ENCODE results near the gene CDH4.
"Not testable (repeated sequence)": the region's sequence is repeated elsewhere in the genome, so short reads cannot be mapped to it uniquely, and the experiment has no call there.

CDH4 gene

DNA sequence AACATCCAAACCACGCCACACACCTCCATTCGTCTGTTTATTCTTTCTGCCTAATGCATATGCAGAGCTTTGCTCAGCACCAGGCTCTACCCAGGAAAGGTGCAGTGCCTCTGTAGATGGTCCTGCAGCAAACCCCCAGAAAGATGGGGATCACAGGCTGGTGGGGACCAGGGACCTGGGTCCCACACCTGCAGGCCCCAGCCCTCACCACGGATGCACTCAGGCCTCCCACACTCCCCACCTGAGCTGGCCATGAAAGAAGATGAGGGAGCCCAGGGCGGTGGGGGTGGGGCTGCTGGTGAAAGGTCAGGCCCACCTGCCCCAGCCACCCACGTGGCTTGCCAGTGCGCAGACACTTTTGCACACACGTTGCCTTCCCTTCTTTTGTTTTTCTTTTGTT, 595.9 kb downstream of the CDH4 start:
- no peak for DNase-seq (ENCODE audit: low spot score)

DNA sequence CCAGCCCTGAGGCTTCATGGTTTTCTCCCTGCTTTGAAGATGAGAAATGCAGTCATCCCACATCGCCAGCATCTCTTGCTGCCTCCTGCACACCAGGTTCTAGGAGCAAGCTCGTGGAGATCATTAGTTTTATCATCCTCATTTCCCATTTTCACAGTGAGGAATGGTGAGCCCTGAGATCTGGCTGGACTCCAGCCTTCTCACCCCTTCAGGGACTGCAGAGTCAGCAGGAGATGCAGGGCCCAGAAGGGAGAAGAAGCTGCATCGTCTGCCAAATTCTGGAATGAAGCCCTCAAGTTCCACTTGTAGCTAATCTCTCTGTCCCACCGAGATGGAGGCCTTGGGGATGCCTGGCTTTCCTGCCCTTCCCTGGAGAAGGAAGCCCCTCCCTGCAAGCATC, 596.8 kb downstream of the CDH4 start:
- DNase-seq (ENCODE audit: low spot score), result no peak

DNA sequence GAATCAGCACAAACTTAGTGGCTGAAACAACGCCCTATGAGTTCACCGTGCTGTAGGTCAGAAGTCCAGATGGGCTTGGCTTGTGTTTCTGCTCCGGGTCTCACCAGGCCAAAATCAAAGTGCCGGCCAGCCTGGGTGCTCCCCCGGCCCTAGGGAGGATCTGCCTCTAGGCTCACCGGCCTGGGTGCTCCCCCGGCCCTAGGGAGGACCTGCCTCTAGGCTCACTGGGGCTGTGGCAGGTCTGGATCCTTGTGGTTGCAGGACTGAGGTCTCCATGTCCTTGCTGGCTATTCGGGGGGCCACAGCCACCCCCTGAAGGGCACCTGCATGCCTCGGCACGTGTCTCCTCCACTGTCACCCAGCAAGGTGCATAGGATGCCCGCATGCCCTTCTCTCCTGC, 597.3 kb downstream of the CDH4 start:
- DNase-seq (ENCODE audit: low spot score), result no peak

DNA sequence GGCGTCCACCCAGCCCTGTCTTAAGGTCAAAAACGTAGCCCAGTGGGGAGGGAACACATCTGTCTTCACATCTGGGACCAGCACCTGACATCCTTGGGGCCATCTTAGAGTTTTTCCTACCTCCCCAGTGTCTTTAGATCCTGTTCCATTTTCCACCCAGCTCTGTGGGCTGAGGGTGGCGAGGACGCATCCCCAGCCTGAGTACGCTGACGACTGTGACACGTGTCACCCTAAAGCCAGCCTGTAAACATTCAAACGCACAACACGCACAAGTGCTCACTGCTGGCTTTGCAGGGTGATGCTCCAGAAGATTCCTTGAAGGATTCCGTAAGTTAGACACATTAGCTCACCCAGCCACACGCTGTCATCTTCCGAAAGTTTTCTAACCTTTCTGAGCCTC, 597.8 kb downstream of the CDH4 start:
- DNase-seq (ENCODE audit: low spot score), result no peak

DNA sequence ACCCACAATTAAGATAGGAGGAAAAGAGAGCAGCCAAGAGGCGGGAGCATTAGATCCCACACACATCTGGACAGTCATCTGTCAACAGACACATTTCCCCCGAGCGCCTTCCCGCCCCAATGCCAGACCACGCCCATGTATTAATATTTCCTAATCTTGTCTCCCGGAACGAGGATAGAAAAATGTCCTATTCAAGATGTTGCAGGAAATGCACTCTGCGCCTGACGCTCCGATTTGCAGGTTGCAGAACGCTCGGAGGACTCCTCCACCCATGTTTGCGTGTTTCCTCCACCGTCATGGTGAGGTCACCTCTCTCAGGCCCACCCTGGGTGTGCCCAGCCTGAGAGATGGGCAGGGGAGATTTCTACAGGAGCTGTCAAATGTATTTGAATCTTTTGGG, 598.4 kb downstream of the CDH4 start:
- DNase-seq (ENCODE audit: low spot score), result no peak

DNA sequence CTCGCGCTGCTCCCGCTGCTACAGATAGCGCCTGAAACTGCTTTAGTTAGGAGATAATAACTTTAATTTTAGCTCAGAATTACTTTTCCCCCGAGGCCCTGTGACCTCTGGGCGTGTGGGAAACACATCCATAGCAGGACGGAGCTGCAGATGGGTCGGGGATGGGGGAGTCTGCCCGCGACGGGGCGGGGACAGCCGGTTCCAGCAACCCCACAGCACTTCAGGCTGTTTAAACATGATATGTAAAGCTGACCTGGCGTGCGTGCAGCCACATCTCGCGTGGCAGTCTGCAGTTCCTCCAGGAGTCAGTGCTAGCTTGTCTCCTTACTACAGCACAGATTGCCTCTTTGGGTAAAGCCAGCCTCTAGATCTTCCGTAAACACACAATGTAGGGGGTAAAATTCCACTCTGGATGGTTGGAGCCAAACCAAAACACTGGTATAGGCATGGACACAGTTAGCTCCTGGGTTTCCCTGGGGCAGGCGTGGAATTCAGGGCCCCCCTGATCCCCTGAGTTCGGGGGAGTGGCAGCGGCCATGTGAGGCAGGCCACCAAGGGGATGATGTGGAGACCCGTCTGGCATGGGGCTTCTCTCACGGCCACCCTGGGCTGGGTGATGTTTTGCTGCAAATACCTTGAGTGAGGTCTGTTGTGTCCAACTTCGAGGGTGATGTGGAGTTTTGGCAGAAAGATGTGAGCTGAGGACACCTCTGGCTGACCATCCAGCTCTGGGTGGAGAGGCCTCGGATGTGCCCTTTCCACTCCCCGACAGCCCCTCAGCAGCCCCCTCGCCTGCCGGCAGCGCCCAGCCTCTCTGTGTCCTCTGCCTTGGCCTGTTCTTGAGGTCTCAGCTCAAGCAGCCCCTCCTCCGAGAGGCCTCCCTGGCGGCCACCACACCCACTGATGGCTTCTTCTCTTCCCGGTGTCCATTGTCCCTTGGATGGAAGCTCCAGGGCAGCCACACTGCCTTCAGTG, 599.2 kb downstream of the CDH4 start:
- DNase-seq (ENCODE audit: low spot score), result no peak

GRCh38 chr20:61852268-61853072, 600.4 kb downstream of the CDH4 start:
- no peak for DNase-seq (ENCODE audit: low spot score)

DNA sequence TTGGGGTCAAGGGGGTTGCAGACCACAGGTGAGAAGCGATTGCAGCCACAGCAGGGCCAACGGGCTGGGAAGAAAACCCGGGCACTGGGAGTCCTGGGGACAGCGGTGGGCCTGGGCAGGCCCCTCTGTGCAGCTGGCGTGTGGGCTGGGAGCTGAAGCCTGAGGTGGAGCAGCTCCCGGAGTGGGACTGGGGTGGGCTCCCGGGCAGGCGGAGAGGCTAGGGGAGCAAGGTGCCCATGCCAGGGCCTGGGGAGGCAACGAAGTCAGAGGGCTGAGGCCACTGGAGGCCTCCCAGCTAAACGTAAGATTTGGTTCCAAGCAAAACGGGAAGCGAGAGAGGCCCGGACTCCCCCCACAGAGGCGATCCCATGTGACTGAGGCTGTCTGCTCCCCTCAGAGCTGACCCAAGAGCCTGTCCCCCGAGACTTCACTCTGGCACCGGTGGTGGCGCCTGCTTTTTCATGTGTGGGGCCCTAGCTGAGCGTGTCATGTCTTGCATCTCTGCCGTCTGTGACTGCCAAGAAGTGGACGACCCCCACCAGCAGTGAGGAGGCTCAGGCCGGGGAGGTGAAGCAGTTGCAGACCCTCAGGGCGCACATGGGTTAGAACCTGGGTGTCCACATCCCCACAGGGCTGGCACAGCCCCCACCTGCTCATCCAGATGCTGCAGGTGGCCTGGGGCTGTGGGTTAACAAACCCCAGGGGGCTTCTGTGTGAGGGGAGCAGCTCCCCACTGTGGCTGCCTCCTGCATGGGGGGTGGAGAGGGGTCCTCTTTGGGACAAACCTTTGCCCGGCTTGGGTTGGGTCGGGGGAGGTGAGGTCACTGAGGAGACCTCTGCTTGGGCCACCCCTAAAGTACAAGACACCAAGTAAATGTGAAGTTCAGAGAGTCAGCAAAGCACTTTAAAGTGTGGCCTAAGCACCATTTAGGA, 601.3 kb downstream of the CDH4 start:
- DNase-seq (ENCODE audit: low spot score), result no peak

DNA sequence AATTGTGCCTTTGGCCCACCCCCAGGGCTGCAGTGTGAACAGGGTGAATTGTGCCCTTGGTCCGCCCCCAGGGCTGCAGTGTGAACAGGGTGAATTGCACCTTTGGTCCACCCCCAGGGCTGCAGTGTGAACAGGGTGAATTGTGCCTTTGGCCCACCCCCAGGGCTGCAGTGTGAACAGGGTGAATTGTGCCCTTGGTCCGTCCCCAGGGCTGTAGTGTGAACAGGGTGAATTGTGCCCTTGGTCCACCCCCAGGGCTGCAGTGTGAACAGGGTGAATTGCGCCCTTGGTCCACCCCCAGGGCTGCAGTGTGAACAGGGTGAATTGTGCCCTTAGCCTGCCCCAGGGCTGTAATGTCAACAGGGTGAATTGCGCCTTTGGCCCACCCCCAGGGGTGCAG, 602.5 kb downstream of the CDH4 start:
- DNase-seq (ENCODE audit: low spot score), result not testable (repeated sequence)

- no peak for DNase-seq (ENCODE audit: low spot score)
Observed at GRCh38 chr20:61855286-61855685, 603.2 kb downstream of the CDH4 start.

DNA sequence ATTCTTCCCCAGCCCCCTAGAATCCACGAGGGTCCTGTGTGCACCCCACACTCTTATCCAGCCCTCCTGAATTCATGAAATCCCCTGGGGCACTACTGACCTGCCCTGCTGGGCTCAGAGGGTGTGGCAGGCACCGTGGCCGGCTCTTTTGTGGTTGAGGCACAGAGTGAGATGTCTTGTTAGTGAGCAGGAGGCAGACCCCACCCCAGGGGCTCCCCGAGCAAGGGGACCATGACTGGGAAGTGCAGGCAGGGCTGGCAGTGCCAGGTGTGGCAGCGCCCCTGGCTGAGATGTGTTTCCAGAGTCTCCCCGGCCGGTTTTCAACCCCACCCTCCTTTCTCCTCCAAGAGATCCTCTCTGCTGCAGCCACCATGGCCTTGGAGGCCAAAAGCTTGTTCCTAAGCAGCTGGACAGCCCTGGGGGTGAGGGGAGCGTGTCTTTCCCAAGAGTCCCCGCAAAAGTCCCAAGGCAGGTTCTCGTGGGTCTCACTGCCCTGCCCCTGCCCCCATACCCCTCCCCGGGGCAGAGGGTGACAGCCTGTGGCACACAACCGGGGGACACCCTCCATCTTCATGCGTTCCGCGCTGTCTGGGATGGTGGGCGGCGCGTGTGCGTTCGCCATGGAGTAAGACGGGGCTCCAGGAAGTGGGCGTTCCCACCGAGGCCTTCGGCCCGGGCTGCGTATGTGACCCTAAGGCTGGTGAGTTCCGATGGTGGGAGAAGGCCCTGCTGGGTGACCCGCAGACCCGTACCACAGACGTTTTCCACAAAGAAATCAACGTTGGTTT, 604.8 kb downstream of the CDH4 start:
- no peak for DNase-seq (ENCODE audit: low spot score)

DNA sequence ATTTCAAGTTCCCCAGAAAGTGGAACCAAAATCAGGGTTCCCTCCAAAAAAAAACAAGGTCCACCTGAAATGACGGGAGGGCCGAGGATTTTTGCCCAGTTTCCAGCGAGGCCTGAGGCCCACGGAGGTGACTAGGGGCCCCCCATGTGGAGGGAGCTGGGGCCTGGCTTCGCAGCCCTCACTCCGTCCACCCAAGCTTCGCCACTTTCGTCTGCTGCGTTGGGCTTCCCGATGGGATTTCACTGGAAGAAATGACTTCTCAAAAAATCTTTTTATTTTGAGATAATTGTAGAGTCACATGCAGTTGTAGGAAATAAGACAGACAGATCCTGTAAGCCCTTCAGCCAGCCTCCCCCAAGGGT, 605.3 kb downstream of the CDH4 start:
- no peak for DNase-seq (ENCODE audit: low spot score)

- no peak for DNase-seq (ENCODE audit: low spot score)
Observed at GRCh38 chr20:61857884-61858283, 605.8 kb downstream of the CDH4 start.

GRCh38 chr20:61859767-61860166, 607.7 kb downstream of the CDH4 start:
- DNase-seq (ENCODE audit: low spot score), result no peak

GRCh38 chr20:61860260-61860987, 608.4 kb downstream of the CDH4 start:
- DNase-seq (ENCODE audit: low spot score), result no peak

GRCh38 chr20:61861054-61861841, 609.2 kb downstream of the CDH4 start:
- no peak for DNase-seq (ENCODE audit: low spot score)

- DNase-seq (ENCODE audit: low spot score), result no peak
Observed at GRCh38 chr20:61861858-61862257, 609.8 kb downstream of the CDH4 start.

- DNase-seq (ENCODE audit: low spot score), result no peak
Observed at GRCh38 chr20:61862881-61863280, 610.8 kb downstream of the CDH4 start.

GRCh38 chr20:61864481-61864880, 612.4 kb downstream of the CDH4 start:
- DNase-seq (ENCODE audit: low spot score), result no peak

DNA sequence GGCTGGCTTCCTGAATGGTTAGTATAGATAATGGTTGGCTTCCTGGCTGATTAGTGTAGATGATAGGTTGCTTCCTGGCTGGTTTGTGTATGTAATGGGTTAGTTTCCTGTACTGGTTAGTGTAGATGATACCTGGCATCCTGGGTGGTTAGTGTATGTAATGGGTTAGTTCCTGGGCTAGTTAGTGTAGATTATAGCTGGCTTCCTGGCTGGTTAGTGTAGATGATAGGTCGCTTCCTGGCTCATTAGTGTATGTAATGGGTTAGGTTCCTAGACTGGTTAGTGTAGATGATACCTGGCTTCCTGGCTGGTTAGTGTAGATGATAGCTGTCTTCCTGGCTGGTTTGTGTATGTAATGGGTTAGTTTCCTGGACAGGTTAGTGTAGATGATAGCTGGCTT, 613.3 kb downstream of the CDH4 start:
- DNase-seq (ENCODE audit: low spot score), result no peak
